ENCODE measurements around the gene GCK. TPM values are rescaled to one million over a fixed set of nuclear protein-coding genes. Genes with fewer than 3 reads are reported as not detected.

Gene GCK
- total and polyA plus RNA-seq, 11 donors: 0.54 to 5.7 (median 1.9) TPM

DNA sequence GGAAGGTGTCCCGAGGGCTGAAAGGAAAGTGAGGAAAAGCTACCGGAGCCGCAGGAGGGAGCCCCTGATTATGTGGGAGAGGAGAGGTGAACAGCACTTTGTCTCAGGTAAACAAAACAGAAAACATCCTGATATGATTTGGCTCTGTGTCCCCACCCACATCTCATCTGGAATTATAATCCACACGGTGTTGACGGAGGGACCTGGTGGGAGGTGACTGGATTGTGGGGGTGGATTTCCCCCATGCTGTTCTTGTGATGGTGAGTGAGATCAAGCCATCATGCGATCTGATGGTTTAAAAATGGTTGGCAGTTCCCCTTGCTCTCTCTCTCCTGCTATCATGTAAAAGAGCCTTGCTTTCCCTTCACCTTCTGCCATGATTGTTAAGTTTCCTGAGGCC, 68.8 kb downstream of the GCK start:
- Histone ChIP-seq H3K4me1 (peaks cover 0 to 38% (median 19%) of the 10 kb centered on the region in 12 donors), H3K27me3 (no peaks in the 10 kb centered on the region), H3K9me3 (no peaks in the 10 kb centered on the region), H3K4me3 (no peak overlapping the region), H3K27ac (no peak overlapping the region), H3K36me3 (peaks cover 0 to 55% (median 44%) of the 10 kb centered on the region in 9 donors)
- ATAC-seq (no peak), DNase-seq (no peak)
- WGBS, 4 donors: 67 to 72% (median 68%) methylated on average over 6 of the region's 6 CpGs
- intact Hi-C loops (cut with DNase I): loop anchor here in 6 of 10 donors (5.0 to 10.0 kb wide), 3 partner anchors 38 to 74 kb away; partner anchors contain the start of gene POLM (in 4 of the 6)
- no peak for TF ChIP-seq POLR2A (IDR thresholded peaks at IDR 0.05)
- TF ChIP-seq, protein P1, sequence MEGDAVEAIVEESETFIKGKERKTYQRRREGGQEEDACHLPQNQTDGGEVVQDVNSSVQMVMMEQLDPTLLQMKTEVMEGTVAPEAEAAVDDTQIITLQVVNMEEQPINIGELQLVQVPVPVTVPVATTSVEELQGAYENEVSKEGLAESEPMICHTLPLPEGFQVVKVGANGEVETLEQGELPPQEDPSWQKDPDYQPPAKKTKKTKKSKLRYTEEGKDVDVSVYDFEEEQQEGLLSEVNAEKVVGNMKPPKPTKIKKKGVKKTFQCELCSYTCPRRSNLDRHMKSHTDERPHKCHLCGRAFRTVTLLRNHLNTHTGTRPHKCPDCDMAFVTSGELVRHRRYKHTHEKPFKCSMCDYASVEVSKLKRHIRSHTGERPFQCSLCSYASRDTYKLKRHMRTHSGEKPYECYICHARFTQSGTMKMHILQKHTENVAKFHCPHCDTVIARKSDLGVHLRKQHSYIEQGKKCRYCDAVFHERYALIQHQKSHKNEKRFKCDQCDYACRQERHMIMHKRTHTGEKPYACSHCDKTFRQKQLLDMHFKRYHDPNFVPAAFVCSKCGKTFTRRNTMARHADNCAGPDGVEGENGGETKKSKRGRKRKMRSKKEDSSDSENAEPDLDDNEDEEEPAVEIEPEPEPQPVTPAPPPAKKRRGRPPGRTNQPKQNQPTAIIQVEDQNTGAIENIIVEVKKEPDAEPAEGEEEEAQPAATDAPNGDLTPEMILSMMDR (IDR thresholded peaks at IDR 0.05): no peak

DNA sequence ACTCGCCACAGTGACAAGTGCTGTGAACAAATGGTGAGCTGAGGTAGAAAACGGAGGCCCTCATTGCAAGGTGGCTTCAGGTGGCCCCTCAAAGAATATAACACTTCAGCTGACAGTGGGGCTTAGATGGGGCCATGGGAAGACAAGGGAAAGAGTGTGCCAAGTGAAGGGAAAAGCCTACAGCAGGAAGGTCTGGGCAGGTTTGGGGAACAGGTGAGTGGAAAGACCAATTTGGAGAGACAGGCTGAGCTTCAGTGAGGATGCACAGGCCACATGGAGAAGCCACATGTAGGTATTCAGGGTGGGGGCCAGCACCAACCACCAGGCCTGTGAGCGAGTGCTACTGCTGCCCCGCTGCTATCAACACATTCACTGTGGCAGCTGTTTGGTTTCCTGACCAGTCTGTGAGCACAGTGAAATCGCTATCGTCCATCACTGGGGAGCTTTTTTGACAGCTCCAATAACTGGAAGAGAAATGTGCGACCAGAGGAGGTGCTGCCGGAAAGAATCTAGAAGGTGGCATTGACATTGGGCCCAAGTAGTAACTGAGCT, 69.3 kb downstream of the GCK start:
- DNase-seq: peak in 1 of 5 donors; percentile 21
- peaks cover 0 to 60% (median 45%) of the 10 kb centered on the region in 9 donors for H3K36me3 ChIP-seq

GRCh38 chr7:44117801-44118429, 71.3 kb downstream of the GCK start:
- H3K4me3 ChIP-seq: no peak overlapping the region
- no peaks in the 10 kb centered on the region for H3K27me3 ChIP-seq
- TF ChIP-seq, protein P1 (IDR thresholded peaks at IDR 0.05): no peak
- no peak for TF ChIP-seq POLR2A (IDR thresholded peaks at IDR 0.05)
- WGBS, 4 donors: 86 to 91% (median 88%) methylated on average over 13 of the region's 13 CpGs
- intact Hi-C loops (cut with DNase I): no loop called here
- H3K27ac ChIP-seq: no peak overlapping the region
- DNase-seq: peak in 2 of 5 donors; percentile 24 to 62
- H3K4me1 ChIP-seq: peaks cover 0 to 56% (median 24%) of the 10 kb centered on the region in 12 donors
- no peaks in the 10 kb centered on the region for H3K9me3 ChIP-seq
- peaks cover 0 to 80% (median 53%) of the 10 kb centered on the region in 9 donors for H3K36me3 ChIP-seq
- ATAC-seq: no peak

More for the DNA sequence above, 69.3 kb downstream of the GCK start:
- intact Hi-C loops (cut with DNase I): loop anchor here in 6 of 10 donors (5.0 to 10.0 kb wide), 3 partner anchors 38 to 75 kb away; partner anchors contain the start of gene POLM (in 4 of the 6)
- TF ChIP-seq POLR2A (IDR thresholded peaks at IDR 0.05): no peak
- TF ChIP-seq, protein P1 (IDR thresholded peaks at IDR 0.05): no peak
- WGBS, 4 donors: 65 to 72% (median 67%) methylated on average over 8 of the region's 8 CpGs
- no peaks in the 10 kb centered on the region for H3K27me3 ChIP-seq
- no peak overlapping the region for H3K4me3 ChIP-seq
- peaks cover 0 to 43% (median 20%) of the 10 kb centered on the region in 12 donors for H3K4me1 ChIP-seq
- H3K9me3 ChIP-seq: no peaks in the 10 kb centered on the region
- no peak for ATAC-seq
- no peak overlapping the region for H3K27ac ChIP-seq

Measured in heart left ventricle (tissue), 16 donors.